Endothelial cell (in vitro differentiated cells): ENCODE measurements around the gene MCOLN1. TPM values are rescaled to one million over a fixed set of nuclear protein-coding genes. Genes with fewer than 3 reads are reported as not detected.
A peak's percentile ranks its signal among the peaks of the same experiment; 100 is the strongest.

Experiments used
- DNase-seq: peaks from one replicate; pipeline ENCODE4 v3.0.0; 2021; ENCODE audit warnings: low spot score
- H3K27ac Mint-ChIP-seq: one replicate; pipeline ENCODE4 v1.8.0; 2021; ENCODE audit warnings: mixed read lengths, inconsistent platforms; ENCODE audit not compliant: unreplicated experiment
- H3K27me3 Mint-ChIP-seq: one replicate; pipeline ENCODE4 v1.8.0; 2021; ENCODE audit warnings: mild to moderate bottlenecking, moderate library complexity, mixed read lengths, inconsistent platforms; ENCODE audit not compliant: unreplicated experiment
- H3K36me3 Mint-ChIP-seq: one replicate; pipeline ENCODE4 v1.8.0; 2021; ENCODE audit warnings: mild to moderate bottlenecking, low read depth, mixed read lengths, inconsistent platforms; ENCODE audit not compliant: unreplicated experiment
- H3K4me1 Mint-ChIP-seq: one replicate; pipeline ENCODE4 v1.8.0; 2021; ENCODE audit warnings: mild to moderate bottlenecking, mixed read lengths, inconsistent platforms; ENCODE audit not compliant: unreplicated experiment
- H3K4me3 Mint-ChIP-seq: one replicate; pipeline ENCODE4 v1.8.0; 2021; ENCODE audit warnings: mild to moderate bottlenecking, mixed read lengths, inconsistent platforms; ENCODE audit not compliant: unreplicated experiment
- H3K9me3 Mint-ChIP-seq: one replicate; pipeline ENCODE4 v1.8.0; 2021; ENCODE audit warnings: mixed read lengths, inconsistent platforms; ENCODE audit not compliant: unreplicated experiment
- total RNA-seq: library from RNA; stranded (reverse); fragmentation: NEBNext Ultra II Directional; extraction: Animal tissue kit (Norgen Biotek cat#: 25700); gene quantifications from one replicate; pipeline ENCODE4 v1.2.1, GENCODE V29; 2021; ENCODE audit not compliant: unreplicated experiment
- TF ChIP-seq, protein P1 (sequence below): fragments of 200-600 bp; sonication (generic); IDR thresholded peaks from one replicate; pipeline ENCODE4 v1.5.0; 2021; ENCODE audit warnings: antibody characterized with exemption; ENCODE audit not compliant: unreplicated experiment

The MCOLN1 gene
- total RNA-seq, 1 donor from 2014 or later: 24.2 TPM

DNA sequence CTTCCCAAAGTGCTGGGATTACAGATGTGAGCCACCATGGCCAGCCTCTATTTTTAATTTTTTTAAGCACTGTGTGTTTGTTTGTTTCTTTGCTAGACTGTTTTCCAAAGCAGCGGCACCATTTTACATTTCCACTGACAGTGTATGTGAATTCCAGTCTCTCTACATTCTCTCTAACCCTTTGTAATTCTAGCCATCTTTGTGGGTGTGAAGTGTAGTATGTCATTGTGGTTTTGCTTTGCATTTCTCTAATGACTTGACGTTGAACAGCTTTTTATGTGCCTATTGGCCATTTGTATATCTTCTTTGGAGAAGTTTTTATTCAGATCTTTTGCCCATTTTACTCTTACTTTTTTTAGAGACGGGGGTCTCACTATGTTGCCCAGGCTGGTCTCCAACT, 24.7 kb downstream of the MCOLN1 start:
- DNase-seq: no peak
- H3K36me3 Mint-ChIP-seq: peaks cover 18% of the 10 kb centered on the region
- TF ChIP-seq, protein P1, sequence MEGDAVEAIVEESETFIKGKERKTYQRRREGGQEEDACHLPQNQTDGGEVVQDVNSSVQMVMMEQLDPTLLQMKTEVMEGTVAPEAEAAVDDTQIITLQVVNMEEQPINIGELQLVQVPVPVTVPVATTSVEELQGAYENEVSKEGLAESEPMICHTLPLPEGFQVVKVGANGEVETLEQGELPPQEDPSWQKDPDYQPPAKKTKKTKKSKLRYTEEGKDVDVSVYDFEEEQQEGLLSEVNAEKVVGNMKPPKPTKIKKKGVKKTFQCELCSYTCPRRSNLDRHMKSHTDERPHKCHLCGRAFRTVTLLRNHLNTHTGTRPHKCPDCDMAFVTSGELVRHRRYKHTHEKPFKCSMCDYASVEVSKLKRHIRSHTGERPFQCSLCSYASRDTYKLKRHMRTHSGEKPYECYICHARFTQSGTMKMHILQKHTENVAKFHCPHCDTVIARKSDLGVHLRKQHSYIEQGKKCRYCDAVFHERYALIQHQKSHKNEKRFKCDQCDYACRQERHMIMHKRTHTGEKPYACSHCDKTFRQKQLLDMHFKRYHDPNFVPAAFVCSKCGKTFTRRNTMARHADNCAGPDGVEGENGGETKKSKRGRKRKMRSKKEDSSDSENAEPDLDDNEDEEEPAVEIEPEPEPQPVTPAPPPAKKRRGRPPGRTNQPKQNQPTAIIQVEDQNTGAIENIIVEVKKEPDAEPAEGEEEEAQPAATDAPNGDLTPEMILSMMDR: no peak
- H3K27me3 Mint-ChIP-seq: no peaks in the 10 kb centered on the region
- peaks cover 4% of the 10 kb centered on the region for H3K4me1 Mint-ChIP-seq
- H3K9me3 Mint-ChIP-seq: no peaks in the 10 kb centered on the region
- H3K4me3 Mint-ChIP-seq: no peak overlapping the region
- H3K27ac Mint-ChIP-seq: no peak overlapping the region

DNA sequence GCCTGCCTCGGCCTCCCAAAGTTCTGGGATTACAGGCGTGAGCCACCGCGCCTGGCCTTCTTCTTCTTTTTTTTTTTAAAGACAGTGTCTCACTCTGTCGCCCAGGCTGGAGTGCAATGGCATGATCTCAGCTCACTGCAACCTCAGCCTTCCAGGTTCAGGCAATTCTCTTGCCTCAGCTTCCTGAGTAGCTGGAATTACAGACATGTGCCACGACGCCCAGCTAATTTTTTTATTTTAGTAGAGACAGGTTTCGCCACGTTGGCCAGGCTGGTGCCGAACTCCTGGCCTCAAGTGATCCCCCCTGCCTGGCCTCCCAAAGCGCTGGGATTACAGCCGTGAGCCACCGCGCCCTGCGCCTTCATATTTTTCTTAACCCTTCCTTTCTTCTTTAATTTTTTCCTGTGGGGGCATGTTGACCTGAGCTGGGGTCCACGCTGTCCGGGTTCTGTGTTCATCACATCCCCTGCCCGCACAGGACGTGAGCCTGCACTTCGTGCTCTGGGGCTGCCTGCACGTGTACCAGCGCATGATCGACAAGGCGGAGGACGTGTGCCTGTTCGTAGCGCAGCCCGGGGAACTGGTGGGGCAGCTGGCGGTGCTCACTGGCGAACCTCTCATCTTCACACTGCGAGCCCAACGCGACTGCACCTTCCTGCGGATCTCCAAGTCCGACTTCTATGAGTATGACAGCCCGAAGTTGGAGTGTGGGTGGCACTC, 27.2 kb downstream of the MCOLN1 start:
- Mint-ChIP-seq H3K27me3 (peaks cover 1% of the 10 kb centered on the region), H3K4me3 (peak overlapping the region; percentile 42), H3K36me3 (peaks cover 17% of the 10 kb centered on the region), H3K27ac (no peak overlapping the region), H3K4me1 (peaks cover 4% of the 10 kb centered on the region), H3K9me3 (no peaks in the 10 kb centered on the region)
- TF ChIP-seq, protein P1: no peak
- no peak for DNase-seq

DNA sequence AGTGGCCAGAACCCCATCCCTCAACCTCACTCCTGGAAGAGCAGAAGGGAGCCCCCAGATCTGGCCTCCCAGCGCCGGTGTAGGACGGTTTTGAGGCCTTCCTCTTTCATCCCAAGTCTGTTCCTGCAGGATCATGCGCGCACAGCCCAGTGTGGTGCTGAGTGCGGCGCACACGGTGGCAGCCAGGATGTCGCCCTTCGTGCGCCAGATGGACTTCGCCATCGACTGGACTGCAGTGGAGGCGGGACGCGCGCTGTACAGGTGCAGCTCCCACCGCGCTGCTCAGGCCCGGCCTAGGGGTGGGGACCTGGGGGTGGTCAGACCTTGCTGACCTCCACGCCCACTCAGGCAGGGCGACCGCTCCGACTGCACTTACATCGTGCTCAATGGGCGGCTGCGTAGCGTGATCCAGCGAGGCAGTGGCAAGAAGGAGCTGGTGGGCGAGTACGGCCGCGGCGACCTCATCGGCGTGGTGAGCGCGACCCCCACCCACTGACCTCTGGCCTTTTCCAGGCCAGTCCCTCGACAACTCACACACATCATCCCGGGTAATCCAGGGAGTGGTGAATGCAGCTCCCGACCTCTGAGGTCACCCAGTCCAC, 27.8 kb downstream of the MCOLN1 start:
- H3K9me3 Mint-ChIP-seq: no peaks in the 10 kb centered on the region
- H3K27ac Mint-ChIP-seq: no peak overlapping the region
- TF ChIP-seq, protein P1: no peak
- H3K36me3 Mint-ChIP-seq: peaks cover 17% of the 10 kb centered on the region
- no peak for DNase-seq
- H3K4me3 Mint-ChIP-seq: peak overlapping the region; percentile 42
- peaks cover 4% of the 10 kb centered on the region for H3K4me1 Mint-ChIP-seq
- H3K27me3 Mint-ChIP-seq: peaks cover 1% of the 10 kb centered on the region

DNA sequence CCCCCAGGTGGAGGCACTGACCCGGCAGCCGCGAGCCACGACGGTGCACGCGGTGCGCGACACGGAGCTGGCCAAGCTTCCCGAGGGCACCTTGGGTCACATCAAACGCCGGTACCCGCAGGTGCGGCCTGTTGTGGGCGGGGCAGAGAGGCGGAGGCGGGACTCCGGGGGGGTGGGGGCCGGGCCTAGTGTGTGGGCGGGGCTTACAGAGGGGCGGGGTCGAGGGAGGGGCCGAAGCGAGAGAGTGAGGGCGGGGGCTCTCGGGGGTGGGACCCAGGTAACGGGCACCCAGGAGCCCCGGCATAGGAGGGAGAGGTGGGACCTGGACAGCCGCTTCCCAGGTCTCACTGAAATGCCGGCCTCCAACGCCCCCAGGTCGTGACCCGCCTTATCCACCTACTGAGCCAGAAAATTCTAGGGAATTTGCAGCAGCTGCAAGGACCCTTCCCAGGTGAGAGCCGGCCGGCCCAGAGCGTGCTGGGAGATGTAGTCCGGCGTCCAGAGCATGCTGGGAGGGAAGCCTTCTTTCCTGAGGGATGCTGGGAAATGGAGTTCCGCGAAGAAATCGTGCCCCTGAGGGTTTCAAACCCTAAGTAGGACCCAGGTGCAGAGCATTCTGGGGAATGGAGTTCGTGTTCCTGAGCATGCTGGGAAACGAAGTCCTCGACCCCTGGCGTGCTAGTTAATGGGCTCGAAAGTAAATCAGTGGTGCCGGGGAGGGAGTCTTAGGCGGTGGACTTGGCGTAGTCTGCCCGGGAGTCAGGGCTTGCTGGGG, 28.8 kb downstream of the MCOLN1 start:
- peak; percentile 79 for DNase-seq
- Mint-ChIP-seq H3K4me3 (peak overlapping the region; percentile 77), H3K9me3 (no peaks in the 10 kb centered on the region), H3K36me3 (peaks cover 13% of the 10 kb centered on the region), H3K27ac (no peak overlapping the region), H3K27me3 (peaks cover 2% of the 10 kb centered on the region), H3K4me1 (peaks cover 4% of the 10 kb centered on the region)
- TF ChIP-seq, protein P1: no peak

DNA sequence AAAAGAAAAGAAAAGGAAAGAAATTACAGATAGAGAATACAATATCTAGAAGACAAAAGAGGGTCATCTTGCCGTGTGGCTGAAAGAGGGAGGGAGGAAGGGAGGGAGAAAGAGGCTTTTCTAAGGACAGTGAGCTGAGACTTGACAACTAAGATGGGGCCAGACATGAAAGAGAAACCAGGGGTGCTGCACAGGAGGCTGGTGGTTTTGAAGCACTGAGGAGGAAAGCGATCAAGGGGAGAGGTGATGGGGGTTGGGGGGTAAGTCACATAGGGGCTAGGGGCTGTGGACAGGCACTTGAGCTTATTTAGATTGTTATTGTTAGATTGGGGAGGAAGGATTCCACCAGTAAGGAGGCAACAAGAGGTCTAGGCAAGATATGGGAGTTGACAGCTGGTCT, 30.4 kb downstream of the MCOLN1 start:
- peaks cover 15% of the 10 kb centered on the region for H3K36me3 Mint-ChIP-seq
- H3K9me3 Mint-ChIP-seq: no peaks in the 10 kb centered on the region
- DNase-seq: no peak
- H3K27me3 Mint-ChIP-seq: peaks cover 4% of the 10 kb centered on the region
- H3K4me3 Mint-ChIP-seq: no peak overlapping the region
- H3K27ac Mint-ChIP-seq: no peak overlapping the region
- peaks cover 4% of the 10 kb centered on the region for H3K4me1 Mint-ChIP-seq
- TF ChIP-seq, protein P1: no peak
